ENCODE measurements around the gene HMGCL.

GRCh38 chr1:23772854-23773242 is 52.4 kb downstream of the HMGCL start:
- TF ChIP-seq CTCF (IDR thresholded peaks at IDR 0.05) (no peak), ZFX (IDR thresholded peaks at IDR 0.05; ENCODE audit: borderline replicate concordance) (no peak)
